Activated T-helper 1 cell treated with anti-CD3 and anti-CD28 coated beads, Interleukin-12 subunit alpha, Interleukin-12 subunit beta, Interleukin-2, Interleukin-4 antibody, amounts not matched to agents 30 ng/mL and 10 ng/mL and 1 ng/mL, durations not matched to agents 14 hours and 24 hours and 36 hours (primary cell): Measurements from ENCODE around the gene ENHO. TPM values are rescaled to one million over a fixed set of nuclear protein-coding genes. Genes with fewer than 3 reads are reported as not detected.
"Not testable (repeated sequence)": the region's sequence is repeated elsewhere in the genome, so short reads cannot be mapped to it uniquely, and the experiment has no call there.

Experiments used
- DNase-seq: peaks from one replicate; pipeline ENCODE4 v3.0.0; 2021; ENCODE audit warnings: low spot score
- H3K27ac Mint-ChIP-seq: one replicate; pipeline ENCODE4 v1.8.0; 2021; ENCODE audit warnings: mild to moderate bottlenecking, mixed read lengths
- H3K27me3 Mint-ChIP-seq: one replicate; pipeline ENCODE4 v1.8.0; 2022; ENCODE audit warnings: mild to moderate bottlenecking, moderate library complexity, mixed read lengths; ENCODE audit not compliant: insufficient read depth
- H3K36me3 Mint-ChIP-seq: one replicate; pipeline ENCODE4 v1.8.0; 2021; ENCODE audit warnings: low read depth, mixed read lengths
- H3K4me1 Mint-ChIP-seq: one replicate; pipeline ENCODE4 v1.8.0; 2021; ENCODE audit warnings: low read depth, mixed read lengths
- H3K4me3 Mint-ChIP-seq: one replicate; pipeline ENCODE4 v1.8.0; 2021; ENCODE audit warnings: mild to moderate bottlenecking, moderate library complexity, mixed read lengths
- H3K9me3 Mint-ChIP-seq: one replicate; pipeline ENCODE4 v1.8.0; 2021; ENCODE audit warnings: mixed read lengths
- intact Hi-C: fragments of 100-400 bp; cut with micrococcal nuclease; formaldehyde crosslinking; loops from one replicate; pipeline ENCODE4 v1.15.1; 2024
- total RNA-seq: library from RNA; stranded (reverse); gene quantifications from 2 replicates; pipeline ENCODE4 v1.2.3, GENCODE V29; 2022

ENHO gene
- total RNA-seq, 1 donor from 2014 or later: not detected

DNA sequence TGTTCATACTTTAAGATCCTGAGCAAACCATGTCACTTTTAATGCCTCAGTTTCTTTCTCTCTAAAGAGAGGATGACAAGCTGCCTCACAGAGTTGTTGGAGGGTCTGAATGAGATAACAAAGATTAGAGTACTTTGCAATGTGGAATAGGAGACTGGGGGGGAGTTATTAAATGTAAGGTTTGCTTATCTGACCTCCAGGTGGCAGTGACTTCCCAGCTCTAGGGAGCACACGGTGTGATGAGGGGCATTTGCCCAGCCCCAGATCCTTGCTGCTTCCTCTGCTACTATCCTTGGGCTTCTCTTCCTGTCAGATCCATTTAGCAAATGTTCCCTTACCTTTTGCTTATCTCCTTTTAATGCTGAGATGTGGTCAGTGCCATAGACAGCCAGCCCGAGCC, 30.7 kb downstream of the ENHO start:
- H3K27me3 Mint-ChIP-seq: peaks cover 3% of the 10 kb centered on the region
- H3K4me1 Mint-ChIP-seq: no peaks in the 10 kb centered on the region
- H3K9me3 Mint-ChIP-seq: no peaks in the 10 kb centered on the region
- H3K27ac Mint-ChIP-seq: no peak overlapping the region
- intact Hi-C loops: no loop called here
- H3K36me3 Mint-ChIP-seq: no peaks in the 10 kb centered on the region
- DNase-seq: no peak
- no peak overlapping the region for H3K4me3 Mint-ChIP-seq

DNA sequence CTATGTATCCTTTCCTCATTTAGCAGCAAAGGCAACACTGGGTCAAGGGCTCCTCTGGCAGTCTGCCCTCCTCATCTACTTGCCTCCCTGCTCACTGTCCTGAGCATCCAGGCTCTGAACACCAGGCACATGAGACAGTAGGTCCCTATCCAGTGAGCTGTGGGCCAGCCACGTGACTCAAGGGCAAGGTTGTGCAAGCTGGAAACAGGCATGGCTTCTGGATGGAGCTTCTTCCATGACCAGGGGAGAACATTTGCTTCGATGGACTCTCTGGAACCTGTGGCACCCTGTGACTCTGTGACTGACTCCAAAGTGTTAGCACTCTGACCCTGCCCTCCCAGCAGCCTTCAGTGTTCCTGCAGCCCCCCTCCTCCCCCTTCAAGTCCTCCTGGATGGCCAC, 31.2 kb downstream of the ENHO start:
- no peak overlapping the region for H3K4me3 Mint-ChIP-seq
- intact Hi-C loops: no loop called here
- DNase-seq: no peak
- no peaks in the 10 kb centered on the region for H3K36me3 Mint-ChIP-seq
- H3K4me1 Mint-ChIP-seq: peaks cover 3% of the 10 kb centered on the region
- no peak overlapping the region for H3K27ac Mint-ChIP-seq
- H3K27me3 Mint-ChIP-seq: peaks cover 3% of the 10 kb centered on the region
- no peaks in the 10 kb centered on the region for H3K9me3 Mint-ChIP-seq

DNA sequence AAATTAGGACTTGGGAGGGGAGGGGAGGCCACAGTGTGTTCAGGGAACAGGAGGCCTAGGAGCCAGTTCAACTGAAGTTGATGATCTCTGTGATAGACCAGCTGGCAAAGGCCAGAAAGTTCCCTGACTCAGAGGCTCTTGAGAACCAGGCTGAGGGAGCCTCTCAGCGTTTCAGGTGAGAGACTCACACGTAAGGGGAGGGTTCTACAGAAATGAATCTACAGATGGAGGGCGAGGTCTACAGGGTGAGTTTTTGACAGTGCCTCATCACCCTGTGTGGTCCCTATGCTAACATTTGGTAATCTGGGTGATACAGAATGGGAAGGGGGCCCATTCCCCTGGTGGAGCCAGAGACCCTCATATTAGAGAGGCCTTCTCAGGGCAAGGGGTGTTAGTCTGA, 32.0 kb downstream of the ENHO start:
- no peak overlapping the region for H3K27ac Mint-ChIP-seq
- H3K4me1 Mint-ChIP-seq: peaks cover 4% of the 10 kb centered on the region
- peaks cover 4% of the 10 kb centered on the region for H3K27me3 Mint-ChIP-seq
- no peaks in the 10 kb centered on the region for H3K36me3 Mint-ChIP-seq
- H3K9me3 Mint-ChIP-seq: no peaks in the 10 kb centered on the region
- intact Hi-C loops: no loop called here
- H3K4me3 Mint-ChIP-seq: no peak overlapping the region
- DNase-seq: no peak

DNA sequence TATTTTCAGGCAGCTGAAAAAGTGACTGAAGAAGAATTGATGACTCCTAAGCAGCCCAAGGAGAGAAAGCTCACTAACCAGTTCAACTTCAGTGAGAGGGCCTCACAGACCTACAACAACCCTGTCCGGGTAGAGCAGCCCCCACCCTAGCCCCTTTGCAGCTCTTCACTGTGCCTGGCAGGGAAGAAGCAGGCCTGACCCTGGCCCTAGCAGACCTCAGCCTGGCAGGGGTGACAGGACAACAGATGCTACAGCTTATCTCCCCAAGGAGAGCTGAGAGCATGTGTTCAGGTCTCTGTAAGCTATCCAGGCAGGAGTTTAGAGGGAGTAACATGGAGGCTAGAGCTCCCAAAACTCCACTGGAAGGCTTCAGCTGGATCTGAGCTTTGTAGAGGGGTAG, 32.4 kb downstream of the ENHO start:
- H3K27me3 Mint-ChIP-seq: peaks cover 4% of the 10 kb centered on the region
- no peaks in the 10 kb centered on the region for H3K36me3 Mint-ChIP-seq
- DNase-seq: no peak
- H3K9me3 Mint-ChIP-seq: no peaks in the 10 kb centered on the region
- H3K4me1 Mint-ChIP-seq: peaks cover 4% of the 10 kb centered on the region
- intact Hi-C loops: no loop called here
- H3K4me3 Mint-ChIP-seq: no peak overlapping the region
- no peak overlapping the region for H3K27ac Mint-ChIP-seq

DNA sequence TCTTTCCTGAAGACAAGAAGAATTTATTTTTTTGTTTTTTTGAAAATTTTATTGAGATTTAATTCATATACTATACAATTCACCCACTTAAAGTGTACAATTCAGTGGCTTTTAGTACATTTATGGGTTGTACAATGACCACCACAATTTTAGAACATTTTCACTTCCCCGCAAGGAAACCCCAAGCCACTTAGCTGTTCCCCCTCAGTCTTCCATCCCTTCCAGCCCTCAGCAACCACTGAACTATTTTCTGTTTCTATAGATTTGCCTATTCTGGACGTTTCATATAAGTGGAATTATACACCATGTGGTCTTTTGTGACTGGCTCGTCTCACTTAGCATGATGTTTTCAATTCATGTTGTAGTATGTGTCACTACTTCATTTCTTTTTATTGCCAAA, 36.2 kb downstream of the ENHO start:
- H3K4me3 Mint-ChIP-seq: no peak overlapping the region
- H3K36me3 Mint-ChIP-seq: no peaks in the 10 kb centered on the region
- H3K27ac Mint-ChIP-seq: no peak overlapping the region
- peaks cover 5% of the 10 kb centered on the region for H3K27me3 Mint-ChIP-seq
- no peak for DNase-seq
- intact Hi-C loops: no loop called here
- no peaks in the 10 kb centered on the region for H3K9me3 Mint-ChIP-seq
- H3K4me1 Mint-ChIP-seq: peaks cover 4% of the 10 kb centered on the region

DNA sequence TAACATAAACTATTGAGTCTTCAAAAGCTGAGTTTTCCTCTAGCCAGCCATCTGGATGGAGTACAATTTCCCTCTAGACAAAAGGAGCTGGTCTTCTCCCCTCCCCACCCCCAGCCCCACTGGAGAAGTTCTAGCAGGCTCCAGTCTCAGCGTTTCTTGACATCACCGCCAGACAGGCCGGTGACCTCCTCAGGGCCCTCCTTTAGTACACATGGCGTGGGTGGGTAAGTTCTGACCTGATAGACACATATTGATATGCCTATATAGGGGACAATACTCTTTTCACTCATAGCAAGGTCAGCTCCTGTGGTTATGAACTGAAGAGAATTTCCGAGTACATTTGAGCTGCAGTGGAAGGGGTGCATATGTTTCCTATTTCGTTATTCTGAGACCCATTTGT, 37.0 kb downstream of the ENHO start:
- Mint-ChIP-seq H3K4me1 (peaks cover 4% of the 10 kb centered on the region), H3K4me3 (no peak overlapping the region), H3K36me3 (no peaks in the 10 kb centered on the region), H3K9me3 (no peaks in the 10 kb centered on the region), H3K27ac (no peak overlapping the region), H3K27me3 (peaks cover 6% of the 10 kb centered on the region)
- intact Hi-C loops: no loop called here
- DNase-seq: no peak

DNA sequence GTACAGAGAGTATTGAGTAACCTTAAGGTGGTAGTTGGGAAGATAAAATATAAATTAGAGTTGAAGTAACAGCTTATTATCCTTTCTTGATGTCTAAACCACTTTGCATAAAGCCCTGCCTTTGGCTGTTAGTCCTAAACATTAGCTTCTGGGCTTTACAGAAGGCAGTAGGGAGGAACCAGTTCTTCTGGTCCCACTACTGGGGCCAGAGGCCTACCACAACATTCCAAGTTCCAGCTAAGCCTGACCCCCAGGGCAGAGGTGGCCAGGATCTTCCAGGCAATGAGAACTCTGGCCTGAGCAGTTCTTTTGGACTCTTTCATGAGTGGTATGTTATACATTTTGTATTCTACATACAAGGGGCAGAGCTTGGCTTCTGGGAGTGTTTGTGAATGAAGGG, 38.1 kb downstream of the ENHO start:
- no peak for DNase-seq
- Mint-ChIP-seq H3K27ac (no peak overlapping the region), H3K36me3 (no peaks in the 10 kb centered on the region), H3K4me1 (peaks cover 4% of the 10 kb centered on the region), H3K27me3 (peaks cover 3% of the 10 kb centered on the region), H3K4me3 (no peak overlapping the region), H3K9me3 (no peaks in the 10 kb centered on the region)
- intact Hi-C loops: no loop called here

DNA sequence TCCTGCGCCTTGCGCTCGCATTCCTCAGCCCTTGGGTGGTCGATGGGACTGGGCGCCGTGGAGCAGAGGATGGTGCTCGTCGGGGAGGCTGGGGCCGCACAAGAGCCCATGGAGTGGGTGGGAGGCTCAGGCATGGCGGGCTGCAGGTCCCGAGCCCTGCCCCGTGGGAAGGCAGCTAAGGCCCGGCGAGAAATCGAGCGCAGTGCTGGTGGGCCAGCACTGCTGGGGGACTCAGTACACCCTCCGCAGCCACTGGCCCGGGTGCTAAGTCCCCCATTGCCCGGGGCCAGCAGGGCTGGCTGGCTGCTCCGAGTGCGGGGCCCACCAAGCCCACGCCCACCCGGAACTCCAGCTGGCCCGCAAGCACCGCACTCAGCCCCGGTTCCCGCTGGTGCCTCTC, 40.0 kb downstream of the ENHO start:
- H3K36me3 Mint-ChIP-seq, H3K9me3 Mint-ChIP-seq, H3K4me3 Mint-ChIP-seq, DNase-seq, intact Hi-C loops, H3K27ac Mint-ChIP-seq, H3K27me3 Mint-ChIP-seq, H3K4me1 Mint-ChIP-seq: not testable (repeated sequence)

DNA sequence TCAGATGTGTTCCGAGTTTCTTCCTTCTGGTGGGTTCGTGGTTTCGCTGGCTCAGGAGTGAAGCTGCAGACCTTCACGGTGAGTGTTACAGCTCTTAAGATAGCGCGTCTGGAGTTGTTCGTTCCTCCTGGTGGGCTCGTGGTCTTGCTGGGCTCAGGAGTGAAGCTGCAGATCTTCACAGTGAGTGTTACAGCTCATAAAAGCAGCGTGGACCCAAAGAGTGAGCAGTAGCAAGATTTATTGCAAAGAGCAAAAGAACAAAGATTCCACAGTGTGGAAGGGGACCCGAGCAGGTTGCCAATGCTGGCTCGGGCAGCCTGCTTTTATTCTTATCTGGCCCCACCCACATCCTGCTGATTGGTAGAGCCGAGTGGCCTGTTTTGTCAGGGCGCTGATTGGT, 41.2 kb downstream of the ENHO start:
- H3K36me3 Mint-ChIP-seq, H3K4me3 Mint-ChIP-seq, DNase-seq, H3K9me3 Mint-ChIP-seq, H3K27me3 Mint-ChIP-seq, H3K27ac Mint-ChIP-seq, intact Hi-C loops, H3K4me1 Mint-ChIP-seq: not testable (repeated sequence)

DNA sequence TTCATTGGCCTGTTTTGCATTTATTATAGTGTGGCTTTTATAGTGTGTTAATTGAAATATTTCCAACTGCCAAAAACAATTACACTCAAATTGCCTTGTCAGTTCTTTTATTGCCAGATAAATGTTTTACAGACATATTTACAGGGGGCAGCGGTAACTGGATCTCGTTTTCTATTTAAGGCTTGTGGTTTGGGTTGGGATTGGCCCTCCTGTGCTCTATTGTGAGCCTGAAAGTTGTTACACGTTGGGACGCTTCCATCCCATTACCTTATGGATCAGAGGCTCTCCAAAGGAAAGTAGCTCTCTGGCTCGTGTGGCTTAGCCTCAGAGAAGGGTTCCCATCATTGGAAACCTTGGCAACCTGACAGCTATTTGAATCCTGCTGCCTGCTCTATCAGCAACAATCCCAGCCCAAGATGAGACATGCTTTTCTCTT, 43.3 kb downstream of the ENHO start:
- Mint-ChIP-seq H3K27me3 (peaks cover 4% of the 10 kb centered on the region), H3K4me1 (no peaks in the 10 kb centered on the region), H3K27ac (no peak overlapping the region), H3K4me3 (no peak overlapping the region), H3K36me3 (no peaks in the 10 kb centered on the region), H3K9me3 (no peaks in the 10 kb centered on the region)
- intact Hi-C loops: no loop called here
- no peak for DNase-seq

DNA sequence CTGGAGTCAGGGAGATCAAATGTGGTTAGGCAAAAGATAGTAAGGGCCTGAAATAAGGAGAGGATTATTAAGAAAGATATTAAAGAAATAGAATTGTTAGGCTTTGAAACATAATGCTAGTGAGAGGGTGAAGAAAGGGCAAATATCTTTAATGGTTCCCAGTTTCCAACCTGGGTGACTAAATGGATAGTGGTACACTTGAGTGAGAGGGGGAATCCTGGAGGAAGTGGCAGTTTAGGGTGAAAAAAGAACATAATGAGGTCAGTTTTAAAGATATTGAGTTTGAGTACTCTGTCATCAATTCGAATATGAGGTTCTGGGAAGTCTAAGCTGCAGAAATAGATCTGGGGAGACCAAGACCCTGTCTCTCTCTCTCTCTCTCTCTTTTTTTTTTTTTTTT, 45.2 kb downstream of the ENHO start:
- DNase-seq: no peak
- Mint-ChIP-seq H3K27me3 (peaks cover 4% of the 10 kb centered on the region), H3K27ac (no peak overlapping the region), H3K4me1 (no peaks in the 10 kb centered on the region), H3K9me3 (no peaks in the 10 kb centered on the region), H3K4me3 (no peak overlapping the region), H3K36me3 (no peaks in the 10 kb centered on the region)
- intact Hi-C loops: no loop called here

DNA sequence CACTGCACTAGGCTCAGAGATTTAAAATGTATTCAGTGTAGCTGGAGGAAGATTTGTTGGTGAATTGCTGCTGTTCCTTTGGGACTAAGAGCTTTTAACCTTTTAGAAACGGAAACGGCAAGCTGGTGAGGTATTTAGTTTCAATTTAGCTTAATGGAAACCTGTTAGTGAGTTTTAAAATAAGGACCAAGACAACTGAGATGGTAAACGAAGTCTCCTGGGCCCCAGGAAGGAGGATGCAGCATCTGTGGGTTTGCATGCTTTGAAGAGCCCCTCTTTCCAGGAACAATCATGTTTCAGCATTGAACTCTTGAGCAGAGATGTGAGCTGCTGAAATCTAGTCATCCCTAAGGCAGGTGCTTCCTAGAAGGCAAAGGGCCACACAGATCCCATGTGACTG, 47.7 kb downstream of the ENHO start:
- Mint-ChIP-seq H3K27me3 (peaks cover 5% of the 10 kb centered on the region), H3K27ac (no peak overlapping the region), H3K36me3 (no peaks in the 10 kb centered on the region), H3K9me3 (no peaks in the 10 kb centered on the region), H3K4me3 (no peak overlapping the region), H3K4me1 (no peaks in the 10 kb centered on the region)
- DNase-seq: no peak
- intact Hi-C loops: no loop called here
